ENCODE data around the gene C19orf53.

DNA sequence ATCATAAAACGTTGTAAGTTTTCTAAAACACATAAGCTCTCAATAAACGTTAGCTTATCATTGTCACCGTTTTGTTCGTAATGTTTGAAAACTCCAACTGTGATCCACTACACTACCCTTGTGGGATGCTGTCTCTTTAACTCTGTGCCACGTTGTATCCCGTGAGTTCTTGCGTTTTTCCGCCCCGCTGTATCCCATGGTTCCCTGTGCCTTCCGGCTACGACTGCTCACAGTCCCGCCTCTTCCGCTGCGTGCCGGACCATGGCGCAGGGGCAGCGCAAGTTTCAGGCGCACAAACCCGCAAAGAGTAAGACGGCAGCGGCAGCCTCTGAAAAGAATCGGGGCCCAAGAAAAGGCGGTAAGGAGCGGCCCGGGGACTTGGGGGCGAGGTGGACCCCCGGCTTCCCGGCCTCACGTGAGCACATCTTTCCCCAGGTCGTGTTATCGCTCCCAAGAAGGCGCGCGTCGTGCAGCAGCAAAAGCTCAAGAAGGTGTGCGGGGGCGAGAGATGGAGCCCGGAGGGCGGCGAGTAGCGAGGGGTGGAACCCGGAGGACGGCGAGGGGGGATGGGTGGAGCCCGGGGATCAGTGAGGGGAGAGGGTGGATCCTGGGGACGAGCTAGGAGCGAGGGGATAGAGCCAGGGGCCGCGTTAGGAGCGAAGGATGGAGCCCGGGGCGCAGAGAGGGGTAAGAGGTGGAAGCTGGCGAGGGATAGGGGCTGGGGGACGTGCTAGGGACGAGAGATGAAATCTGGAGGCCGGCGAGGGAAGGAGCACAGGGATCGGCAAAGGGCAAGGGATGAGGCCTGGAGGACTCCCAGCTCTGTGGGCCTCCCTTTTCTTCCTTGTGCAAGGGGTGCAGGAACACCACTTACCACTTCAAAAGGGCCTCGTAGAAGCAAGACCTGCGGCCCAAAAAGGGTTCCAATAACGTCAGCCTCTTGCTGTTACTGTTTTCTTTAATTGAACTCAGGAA lies at the start of gene C19orf53:
- no peak for TF ChIP-seq EZH2 (IDR thresholded peaks at IDR 0.05; ENCODE audit: insufficient read depth, poor library complexity, severe bottlenecking)
- TF ChIP-seq EZH2phosphoT487 (IDR thresholded peaks at IDR 0.05; ENCODE audit: insufficient read depth, low read depth) = no peak
